Adrenal gland (tissue), 12 donors: ENCODE results near the gene MAP4K1. TPM values are rescaled to one million over a fixed set of nuclear protein-coding genes. Genes with fewer than 3 reads are reported as not detected.
A peak's percentile ranks its signal among the peaks of the same experiment; 100 is the strongest.
"Not testable (repeated sequence)": the region's sequence is repeated elsewhere in the genome, so short reads cannot be mapped to it uniquely, and the experiment has no call there.

ENCODE experiments used
- DNase-seq, 7 donors: peaks; one replicate each; pipeline ENCODE4 v3.0.0-alpha.2; 2019 to 2020
- H3K27ac ChIP-seq, 5 donors: fragments of 200-600 bp; sonication (generic) in 4 of 5; 1 replicate in 3 of 5; 2 replicates in 2 of 5; pipeline versions ENCODE4 v1.5.1 to v1.8.0; 2016 to 2020; ENCODE audit warnings: mild to moderate bottlenecking in 1 of 5
- H3K27me3 ChIP-seq: fragments of 200-600 bp; 2 replicates; pipeline ENCODE4 v1.8.0; 2021
- H3K36me3 ChIP-seq, 2 donors: fragments of 200-600 bp; replicated peaks in 1 of 2; 1 replicate in 1 of 2; 2 replicates in 1 of 2; pipeline versions ENCODE4 v1.5.1 to v1.8.0; 2018 to 2022
- H3K4me1 ChIP-seq, 2 donors: fragments of 200-600 bp; replicated peaks in 1 of 2; 1 replicate in 1 of 2; 2 replicates in 1 of 2; pipeline versions ENCODE4 v1.5.1 to v1.8.0; 2018 to 2021
- H3K4me3 ChIP-seq, 4 donors: fragments of 200-600 bp; sonication (generic) in 3 of 4; one replicate each; pipeline ENCODE4 v1.5.1; 2016 to 2018
- H3K9me3 ChIP-seq, 3 donors: fragments of 200-600 bp; sonication (generic) in 1 of 3; replicated peaks in 1 of 3; 1 replicate in 2 of 3; 2 replicates in 1 of 3; pipeline versions ENCODE4 v1.5.1 to v1.8.0; 2016 to 2021
- POLR2A ChIP-seq, 2 donors: fragments of 450-650 bp; IDR thresholded peaks; one replicate each; pipeline ENCODE4 v1.6.1; 2017; ENCODE audit warnings: antibody characterized with exemption in 2 of 2, mild to moderate bottlenecking in 2 of 2, moderate library complexity in 1 of 2
- WGBS, 4 donors: extraction: QIAGEN DNeasy Blood & Tissue Kit in 2 of 4; methylation state at CpG; one replicate each; pipeline versions ENCODE4 v1.1.5 to v1.1.7; 2013 to 2017; 5-methylcytosine and 5-hydroxymethylcytosine counted together
- intact Hi-C, 2 donors: fragments of 100-400 bp; cut with DNase I; formaldehyde crosslinking; loops; one replicate each; pipeline versions ENCODE4 v1.14.1 to v1.15.0; 2022 to 2023
- polyA plus RNA-seq, 3 donors: library from polyadenylated mRNA; stranded (reverse); fragments of 200-250 nt in 2 of 3; fragments of 350-450 nt in 1 of 3; fragmentation: Illumina TruSeq in 1 of 3; extraction: RNeasy Lipid Tissue Mini Kit (QIAGEN cat#74804) in 1 of 3; gene quantifications; one replicate each; pipeline ENCODE4 v1.2.3, GENCODE V29; 2013 to 2014
- total RNA-seq, 9 donors: library from RNA; depleted of rRNA in 4 of 9; stranded (reverse); fragments of >200 nt in 4 of 9; fragments of 120-200 nt in 1 of 9; fragmentation: NEBNext Ultra II Directional in 1 of 9; extraction: Animal tissue kit (Norgen Biotek cat#: 25700) in 1 of 9; gene quantifications; one replicate each; pipeline versions ENCODE4 v1.1.0 to v1.2.4, GENCODE V29; 2013 to 2023
- TF ChIP-seq, protein P1 (sequence below), 6 experiments: fragments of 450-650 bp in 4 of 6; fragments of 200-600 bp in 2 of 6; sonication (generic) in 1 of 6; IDR thresholded peaks; 1 replicate in 5 of 6; 2 replicates in 1 of 6; pipeline versions ENCODE4 v1.5.1 to v1.8.0; 2016 to 2021; ENCODE audit warnings: antibody characterized with exemption in 6 of 6, mild to moderate bottlenecking in 2 of 6, moderate library complexity in 1 of 6
- donor health status: healthy with polysubstance abuse.
- donor health status: Bipolar disorder and iron deficiency.
- donor health status: DM: yes; HTN: yes; CAD: no.
- donor health status: DM: no; HTN: no; CAD: no.
- donor health status: DM: no; HTN: no; CAD: no.
- donor health status: DM: yes; HTN: yes; CAD: no.

Gene MAP4K1
- total and polyA plus RNA-seq, 12 donors = 1.1 to 12.5 (median 4.1) TPM

- no peak overlapping the region for H3K4me3 ChIP-seq
- WGBS, 4 donors = 63 to 67% (median 66%) methylated on average over 14 to 17 of the region's 17 CpGs
- H3K27me3 ChIP-seq = no peaks in the 10 kb centered on the region
- intact Hi-C loops = loop anchor here (5.0 to 10.0 kb wide), 6 partner anchors 90 to 280 kb away; partner anchors contain the start of genes FAM98C (in 2 of the 2) and CCER2 (in 1 of the 2)
- peak; percentile 57 to 88 (median 76) for DNase-seq
- peaks cover 0 to 5% of the 10 kb centered on the region in 2 donors for H3K4me1 ChIP-seq
- H3K9me3 ChIP-seq = no peaks in the 10 kb centered on the region
- no peak for TF ChIP-seq POLR2A (IDR thresholded peaks at IDR 0.05)
- TF ChIP-seq, protein P1, sequence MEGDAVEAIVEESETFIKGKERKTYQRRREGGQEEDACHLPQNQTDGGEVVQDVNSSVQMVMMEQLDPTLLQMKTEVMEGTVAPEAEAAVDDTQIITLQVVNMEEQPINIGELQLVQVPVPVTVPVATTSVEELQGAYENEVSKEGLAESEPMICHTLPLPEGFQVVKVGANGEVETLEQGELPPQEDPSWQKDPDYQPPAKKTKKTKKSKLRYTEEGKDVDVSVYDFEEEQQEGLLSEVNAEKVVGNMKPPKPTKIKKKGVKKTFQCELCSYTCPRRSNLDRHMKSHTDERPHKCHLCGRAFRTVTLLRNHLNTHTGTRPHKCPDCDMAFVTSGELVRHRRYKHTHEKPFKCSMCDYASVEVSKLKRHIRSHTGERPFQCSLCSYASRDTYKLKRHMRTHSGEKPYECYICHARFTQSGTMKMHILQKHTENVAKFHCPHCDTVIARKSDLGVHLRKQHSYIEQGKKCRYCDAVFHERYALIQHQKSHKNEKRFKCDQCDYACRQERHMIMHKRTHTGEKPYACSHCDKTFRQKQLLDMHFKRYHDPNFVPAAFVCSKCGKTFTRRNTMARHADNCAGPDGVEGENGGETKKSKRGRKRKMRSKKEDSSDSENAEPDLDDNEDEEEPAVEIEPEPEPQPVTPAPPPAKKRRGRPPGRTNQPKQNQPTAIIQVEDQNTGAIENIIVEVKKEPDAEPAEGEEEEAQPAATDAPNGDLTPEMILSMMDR (IDR thresholded peaks at IDR 0.05) = peak; percentile 88 to 93 (median 90)
- H3K27ac ChIP-seq = peak overlapping the region in 2 of 5 donors; percentile 32 to 40
- H3K36me3 ChIP-seq = peaks cover 0 to 52% of the 10 kb centered on the region in 2 donors
Observed at GRCh38 chr19:38634757-38635482, 17.2 kb upstream of the MAP4K1 start.

DNA sequence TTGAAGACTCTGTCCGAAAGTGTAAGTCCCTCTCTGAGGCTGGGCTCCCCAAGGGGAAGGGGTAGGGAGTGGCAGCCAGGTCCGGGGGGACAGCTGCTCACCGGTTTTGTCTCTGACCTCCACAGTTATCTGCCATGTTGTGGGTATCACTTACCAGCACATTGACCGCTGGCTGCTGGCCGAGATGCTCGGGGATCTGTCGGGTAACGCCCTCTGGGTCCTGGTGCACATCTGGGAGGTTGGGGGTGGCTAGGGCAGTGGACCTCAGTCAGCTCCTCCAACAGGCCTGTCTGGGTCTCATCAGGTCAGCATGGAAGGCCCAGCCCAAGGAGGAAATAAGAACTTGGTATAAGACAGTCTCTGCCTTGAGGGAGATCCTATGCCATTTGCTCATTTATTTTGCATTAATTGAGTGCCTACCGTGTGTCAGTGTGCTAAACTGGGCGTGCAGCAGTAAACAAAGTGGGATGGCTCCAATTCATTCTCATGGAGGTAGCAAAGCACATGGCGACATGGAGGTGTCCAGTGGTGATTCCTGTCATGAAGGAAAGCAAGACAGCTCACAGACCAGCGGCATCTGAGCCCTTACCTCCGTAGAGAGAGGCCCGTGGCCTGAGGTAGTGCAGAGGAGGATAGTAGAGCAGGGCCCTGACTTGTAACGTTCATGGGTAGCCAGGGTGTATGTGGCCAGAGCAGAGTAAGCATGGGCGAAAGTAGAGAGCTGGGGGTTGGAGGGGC lies 14.9 kb upstream of the MAP4K1 start:
- Histone ChIP-seq H3K27ac (no peak overlapping the region), H3K4me3 (no peak overlapping the region), H3K9me3 (no peaks in the 10 kb centered on the region), H3K27me3 (no peaks in the 10 kb centered on the region), H3K4me1 (peaks cover 0 to 5% of the 10 kb centered on the region in 2 donors), H3K36me3 (peaks cover 0 to 69% of the 10 kb centered on the region in 2 donors)
- intact Hi-C loops = loop anchor here (5.0 to 10.0 kb wide), 4 partner anchors 88 to 282 kb away; partner anchors contain the start of genes CCER2 (in 1 of the 2) and FAM98C (in 1 of the 2)
- WGBS, 4 donors = 87 to 92% (median 88%) methylated on average over 13 to 16 of the region's 16 CpGs
- DNase-seq = no peak
- TF ChIP-seq, protein P1 (IDR thresholded peaks at IDR 0.05) = no peak
- TF ChIP-seq POLR2A (IDR thresholded peaks at IDR 0.05) = no peak

DNA sequence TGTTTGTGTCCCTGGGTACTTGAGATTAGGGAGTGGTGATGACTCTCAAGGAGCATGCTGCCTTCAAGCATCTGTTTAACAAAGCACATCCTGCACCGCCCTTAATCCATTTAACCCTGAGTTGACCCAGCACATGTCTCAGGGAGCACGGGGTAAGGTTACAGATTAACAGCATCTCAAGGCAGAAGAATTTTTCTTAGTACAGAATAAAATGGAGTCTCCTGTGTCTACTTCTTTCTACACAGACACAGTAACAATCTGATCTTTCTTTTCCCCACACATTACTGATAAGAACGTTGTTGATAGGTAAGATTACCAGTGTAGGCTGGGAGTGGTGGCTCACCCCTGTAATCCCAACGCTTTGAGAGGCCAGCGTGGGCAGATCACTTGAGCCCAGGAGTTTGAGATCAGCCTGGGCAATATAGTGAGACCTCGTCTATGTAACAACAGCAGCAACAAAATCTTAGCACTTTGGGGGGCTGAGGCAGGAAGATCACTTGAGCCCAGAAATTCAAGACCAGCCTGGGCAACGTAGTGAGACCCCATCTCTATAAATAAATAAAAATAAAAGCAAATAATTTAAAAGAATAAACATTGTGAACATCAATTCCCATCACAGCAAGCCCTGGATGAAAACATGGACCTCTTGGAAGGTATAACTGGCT lies 14.2 kb upstream of the MAP4K1 start:
- H3K36me3 ChIP-seq = peaks cover 0 to 76% of the 10 kb centered on the region in 2 donors

DNA sequence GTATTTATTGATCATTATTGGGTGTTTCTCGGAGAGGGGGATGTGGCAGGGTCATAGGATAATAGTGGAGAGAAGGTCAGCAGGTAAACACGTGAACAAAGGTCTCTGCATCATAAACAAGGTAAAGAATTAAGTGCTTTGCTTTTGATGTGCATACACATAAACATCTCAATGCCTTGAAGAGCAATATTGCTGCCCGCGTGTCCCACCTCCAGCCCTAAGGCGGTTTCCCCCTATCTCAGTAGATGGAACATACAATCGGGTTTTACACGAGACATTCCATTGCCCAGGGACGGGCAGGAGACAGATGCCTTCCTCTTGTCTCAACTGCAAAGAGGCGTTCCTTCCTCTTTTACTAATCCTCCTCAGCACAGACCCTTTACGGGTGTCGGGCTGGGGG lies 13.5 kb upstream of the MAP4K1 start:
- not testable (repeated sequence) for H3K4me1 ChIP-seq, H3K27me3 ChIP-seq, H3K27ac ChIP-seq, H3K9me3 ChIP-seq, DNase-seq, H3K4me3 ChIP-seq
- 70 to 83% (median 77%) methylated on average over 10 to 11 of the region's 11 CpGs for WGBS, 4 donors
- peaks cover 0 to 80% of the 10 kb centered on the region in 2 donors for H3K36me3 ChIP-seq
- intact Hi-C loops = loop anchor here (5.0 to 10.0 kb wide), 4 partner anchors 86 to 284 kb away; partner anchors contain the start of genes CCER2 (in 1 of the 2) and FAM98C (in 1 of the 2)

More for the DNA sequence above, 14.2 kb upstream of the MAP4K1 start:
- not testable (repeated sequence) for H3K4me3 ChIP-seq, H3K27ac ChIP-seq, H3K4me1 ChIP-seq, H3K9me3 ChIP-seq, H3K27me3 ChIP-seq, DNase-seq
- intact Hi-C loops = loop anchor here (5.0 to 10.0 kb wide), 4 partner anchors 87 to 283 kb away; partner anchors contain the start of genes CCER2 (in 1 of the 2) and FAM98C (in 1 of the 2)
- WGBS, 4 donors = 71 to 81% (median 76%) methylated on average over 7 of the region's 7 CpGs
